ENCODE data around the gene MAD2L1. TPM values are rescaled to one million over a fixed set of nuclear protein-coding genes. Genes with fewer than 3 reads are reported as not detected.

MAD2L1 gene
- total and polyA plus RNA-seq, 2 of the 13 experiments (the other 11 are each of a cell fraction or from before 2014, with no cell fraction given), result 40.6 to 109 TPM

DNA sequence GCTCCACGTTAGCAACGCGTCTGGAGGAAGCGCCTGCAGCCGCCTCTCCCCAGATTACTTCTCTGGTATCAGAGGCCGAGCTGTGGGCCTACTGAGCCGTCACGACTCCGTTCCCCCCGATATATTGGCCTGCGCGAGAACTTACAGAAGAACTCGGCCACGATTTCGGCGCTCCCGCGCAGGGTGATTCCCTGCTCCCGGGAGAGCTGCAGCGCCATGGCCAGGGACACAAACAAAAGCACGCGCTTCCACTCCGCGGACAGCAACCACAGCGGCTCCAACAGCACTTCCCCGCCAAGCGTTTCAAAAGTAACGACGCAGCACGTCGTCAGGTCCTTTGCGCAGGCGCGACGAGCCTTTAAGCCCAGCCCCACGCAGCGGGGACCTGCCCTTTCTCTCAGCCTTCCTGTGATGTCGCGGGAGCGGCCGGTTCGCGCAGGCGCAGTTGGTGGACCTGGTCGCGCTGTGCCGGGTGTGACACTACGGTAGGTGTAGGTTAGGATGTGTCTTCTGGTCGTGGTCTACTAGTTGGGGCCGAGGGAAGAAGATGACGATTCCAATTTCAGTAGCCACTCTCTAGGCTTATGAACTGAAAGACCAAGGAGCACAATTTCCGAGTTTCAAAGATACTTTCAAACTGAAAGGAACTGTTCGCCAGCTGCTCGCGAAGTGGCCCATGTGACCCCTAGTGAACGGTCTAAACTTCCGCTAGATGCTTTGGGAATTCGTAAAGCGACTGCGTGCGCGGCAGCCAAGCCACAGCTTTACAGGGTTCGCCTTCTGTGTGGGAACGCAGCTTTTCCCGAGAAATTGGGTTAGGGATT, at the start of gene MAD2L1 (continued):
- TF ChIP-seq, protein P1, sequence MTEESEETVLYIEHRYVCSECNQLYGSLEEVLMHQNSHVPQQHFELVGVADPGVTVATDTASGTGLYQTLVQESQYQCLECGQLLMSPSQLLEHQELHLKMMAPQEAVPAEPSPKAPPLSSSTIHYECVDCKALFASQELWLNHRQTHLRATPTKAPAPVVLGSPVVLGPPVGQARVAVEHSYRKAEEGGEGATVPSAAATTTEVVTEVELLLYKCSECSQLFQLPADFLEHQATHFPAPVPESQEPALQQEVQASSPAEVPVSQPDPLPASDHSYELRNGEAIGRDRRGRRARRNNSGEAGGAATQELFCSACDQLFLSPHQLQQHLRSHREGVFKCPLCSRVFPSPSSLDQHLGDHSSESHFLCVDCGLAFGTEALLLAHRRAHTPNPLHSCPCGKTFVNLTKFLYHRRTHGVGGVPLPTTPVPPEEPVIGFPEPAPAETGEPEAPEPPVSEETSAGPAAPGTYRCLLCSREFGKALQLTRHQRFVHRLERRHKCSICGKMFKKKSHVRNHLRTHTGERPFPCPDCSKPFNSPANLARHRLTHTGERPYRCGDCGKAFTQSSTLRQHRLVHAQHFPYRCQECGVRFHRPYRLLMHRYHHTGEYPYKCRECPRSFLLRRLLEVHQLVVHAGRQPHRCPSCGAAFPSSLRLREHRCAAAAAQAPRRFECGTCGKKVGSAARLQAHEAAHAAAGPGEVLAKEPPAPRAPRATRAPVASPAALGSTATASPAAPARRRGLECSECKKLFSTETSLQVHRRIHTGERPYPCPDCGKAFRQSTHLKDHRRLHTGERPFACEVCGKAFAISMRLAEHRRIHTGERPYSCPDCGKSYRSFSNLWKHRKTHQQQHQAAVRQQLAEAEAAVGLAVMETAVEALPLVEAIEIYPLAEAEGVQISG (CRISPR knock-in tag; IDR thresholded peaks at IDR 0.05), result 0 out of 2 replicates have a peak, but pooled peaks have one; percentile 30
- TF ChIP-seq RNF2 (conservative IDR thresholded peaks at IDR 0.05; ENCODE audit: low read depth), result no peak
- TF ChIP-seq ZNF430 (CRISPR knock-in tag; IDR thresholded peaks at IDR 0.05), result peak; percentile 71; the same call in 1 of the 2 replicates
- peak; percentile 74 for TF ChIP-seq ZFP36L1 (CRISPR knock-in tag; IDR thresholded peaks at IDR 0.05)
- no peak for TF ChIP-seq TEAD3 (CRISPR knock-in tag; optimal IDR thresholded peaks at IDR 0.05; ENCODE audit: borderline replicate concordance)
- TF ChIP-seq BHLHE40 (IDR thresholded peaks at IDR 0.05; ENCODE audit: low read length), result no peak
- TF ChIP-seq, protein P2, sequence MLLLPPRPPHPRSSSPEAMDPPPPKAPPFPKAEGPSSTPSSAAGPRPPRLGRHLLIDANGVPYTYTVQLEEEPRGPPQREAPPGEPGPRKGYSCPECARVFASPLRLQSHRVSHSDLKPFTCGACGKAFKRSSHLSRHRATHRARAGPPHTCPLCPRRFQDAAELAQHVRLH (CRISPR knock-in tag; IDR thresholded peaks at IDR 0.05; ENCODE audit: borderline replicate concordance, low read depth), result no peak
- TF ChIP-seq KLF15 (CRISPR knock-in tag; IDR thresholded peaks at IDR 0.05; ENCODE audit: borderline replicate concordance), result no peak; the same call in 1 of the 2 replicates
- peak; percentile 83 to 92 for TF ChIP-seq POLR2A (IDR thresholded peaks at IDR 0.05; ENCODE audit: insufficient read depth in 1 of 2, low read depth in 2 of 2, low read length in 2 of 2)
- no peak for TF ChIP-seq MTF1 (CRISPR knock-in tag; IDR thresholded peaks at IDR 0.05)
- peak; percentile 67; the same call in 1 of the 2 replicates for TF ChIP-seq ZZZ3 (CRISPR knock-in tag; IDR thresholded peaks at IDR 0.05; ENCODE audit: borderline replicate concordance)
- TF ChIP-seq KLF11 (CRISPR knock-in tag; IDR thresholded peaks at IDR 0.05), result peak; percentile 39; the same call in 1 of the 2 replicates
- peak; percentile 48; the same call in 1 of the 2 replicates for TF ChIP-seq MED1 (CRISPR knock-in tag; IDR thresholded peaks at IDR 0.05)
- no peak; the same call in 1 of the 2 replicates for TF ChIP-seq ZBTB20 (CRISPR knock-in tag; IDR thresholded peaks at IDR 0.05; ENCODE audit: borderline replicate concordance, low read depth)
- peak; percentile 60; the same call in 1 of the 2 replicates for TF ChIP-seq SATB2 (CRISPR knock-in tag; IDR thresholded peaks at IDR 0.05)
- no peak for TF ChIP-seq ZNF615 (CRISPR knock-in tag; IDR thresholded peaks at IDR 0.05; ENCODE audit: borderline replicate concordance)
- 0 out of 2 replicates have a peak, but pooled peaks have one; percentile 26 for TF ChIP-seq ARNTL (CRISPR knock-in tag; IDR thresholded peaks at IDR 0.05)
- no peak for TF ChIP-seq HNF4A (CRISPR knock-in tag; IDR thresholded peaks at IDR 0.05)
- TF ChIP-seq TSC22D2 (CRISPR knock-in tag; IDR thresholded peaks at IDR 0.05; ENCODE audit: borderline replicate concordance), result no peak
- 0 out of 2 replicates have a peak, but pooled peaks have one; percentile 60 for TF ChIP-seq ZC3H13 (CRISPR knock-in tag; IDR thresholded peaks at IDR 0.05)
- peak; percentile 56; the same call in 1 of the 2 replicates for TF ChIP-seq NFKBIZ (CRISPR knock-in tag; IDR thresholded peaks at IDR 0.05)
- TF ChIP-seq, protein P3, sequence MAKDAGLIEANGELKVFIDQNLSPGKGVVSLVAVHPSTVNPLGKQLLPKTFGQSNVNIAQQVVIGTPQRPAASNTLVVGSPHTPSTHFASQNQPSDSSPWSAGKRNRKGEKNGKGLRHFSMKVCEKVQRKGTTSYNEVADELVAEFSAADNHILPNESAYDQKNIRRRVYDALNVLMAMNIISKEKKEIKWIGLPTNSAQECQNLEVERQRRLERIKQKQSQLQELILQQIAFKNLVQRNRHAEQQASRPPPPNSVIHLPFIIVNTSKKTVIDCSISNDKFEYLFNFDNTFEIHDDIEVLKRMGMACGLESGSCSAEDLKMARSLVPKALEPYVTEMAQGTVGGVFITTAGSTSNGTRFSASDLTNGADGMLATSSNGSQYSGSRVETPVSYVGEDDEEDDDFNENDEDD (CRISPR knock-in tag; IDR thresholded peaks at IDR 0.05; ENCODE audit: borderline replicate concordance), result peak; percentile 99
- TF ChIP-seq, protein P4, sequence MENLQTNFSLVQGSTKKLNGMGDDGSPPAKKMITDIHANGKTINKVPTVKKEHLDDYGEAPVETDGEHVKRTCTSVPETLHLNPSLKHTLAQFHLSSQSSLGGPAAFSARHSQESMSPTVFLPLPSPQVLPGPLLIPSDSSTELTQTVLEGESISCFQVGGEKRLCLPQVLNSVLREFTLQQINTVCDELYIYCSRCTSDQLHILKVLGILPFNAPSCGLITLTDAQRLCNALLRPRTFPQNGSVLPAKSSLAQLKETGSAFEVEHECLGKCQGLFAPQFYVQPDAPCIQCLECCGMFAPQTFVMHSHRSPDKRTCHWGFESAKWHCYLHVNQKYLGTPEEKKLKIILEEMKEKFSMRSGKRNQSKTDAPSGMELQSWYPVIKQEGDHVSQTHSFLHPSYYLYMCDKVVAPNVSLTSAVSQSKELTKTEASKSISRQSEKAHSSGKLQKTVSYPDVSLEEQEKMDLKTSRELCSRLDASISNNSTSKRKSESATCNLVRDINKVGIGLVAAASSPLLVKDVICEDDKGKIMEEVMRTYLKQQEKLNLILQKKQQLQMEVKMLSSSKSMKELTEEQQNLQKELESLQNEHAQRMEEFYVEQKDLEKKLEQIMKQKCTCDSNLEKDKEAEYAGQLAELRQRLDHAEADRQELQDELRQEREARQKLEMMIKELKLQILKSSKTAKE (CRISPR knock-in tag; IDR thresholded peaks at IDR 0.05; ENCODE audit: borderline replicate concordance), result no peak; the same call in 1 of the 2 replicates
- TF ChIP-seq ATF1 (CRISPR knock-in tag; IDR thresholded peaks at IDR 0.05), result peak; percentile 85
- TF ChIP-seq ZNF24 (IDR thresholded peaks at IDR 0.05), result no peak
